ENCODE results near the gene DOCK2. TPM values are rescaled to one million over a fixed set of nuclear protein-coding genes. Genes with fewer than 3 reads are reported as not detected.

Gene DOCK2
- total and polyA plus RNA-seq, 2 donors (not counting 3 experiments of a cell fraction or from before 2014, with no cell fraction given): 0.62 to 4.8 TPM

GRCh38 chr5:169697511-169697890 lies 60.4 kb downstream of the DOCK2 start:
- Histone ChIP-seq H2AFZ (ENCODE audit: low read depth, low read length) (peak overlapping the region; percentile 26), H3K79me2 (ENCODE audit: control insufficient read depth, insufficient read depth, low read length) (no peaks in the 10 kb centered on the region), H3K9me1 (replicated peaks; ENCODE audit: control insufficient read depth, extremely low read depth, insufficient read depth, low read length) (no peaks in the 10 kb centered on the region), H3K36me3 (ENCODE audit: control insufficient read depth in 2 of 2, extremely low read depth in 1 of 2, insufficient read depth in 2 of 2, low read length in 2 of 2) (no peaks in the 10 kb centered on the region), H3K4me3 (replicated peaks in 1 of 3; ENCODE audit: insufficient read depth in 1 of 3, low read depth in 1 of 3, low read length in 3 of 3) (no peak overlapping the region), H3K4me2 (ENCODE audit: insufficient read depth, low read length) (no peak overlapping the region), H3K27ac (ENCODE audit: insufficient read depth, low read depth, low read length) (peak overlapping the region; percentile 98), H3K4me1 (ENCODE audit: control insufficient read depth, extremely low read depth, insufficient read depth, low read length) (peaks cover 29% of the 10 kb centered on the region), H3K27me3 (ENCODE audit: control insufficient read depth in 2 of 2, insufficient read depth in 2 of 2, low read length in 2 of 2) (no peaks in the 10 kb centered on the region), H4K20me1 (replicated peaks; ENCODE audit: control insufficient read depth, extremely low read depth, insufficient read depth, low read length) (no peaks in the 10 kb centered on the region), H3K9me3 (replicated peaks; ENCODE audit: control insufficient read depth, insufficient read depth, low read length) (no peaks in the 10 kb centered on the region), H3K9ac (replicated peaks; ENCODE audit: extremely low read depth, insufficient read depth, low read length) (peak overlapping the region; percentile 63)
- no TSS peak for BruUV-seq (replicated peaks)
- intact Hi-C loops (cut with micrococcal nuclease): loop anchor here (2.0 kb wide), 2 partner anchors 453 to 521 kb away; no protein-coding TSS in a partner anchor
- FAIRE-seq (no peak), DNase-seq (ENCODE audit: low read depth, low spot score) (no peak)
- no peak for TF ChIP-seq CTCF (IDR thresholded peaks at IDR 0.05; ENCODE audit: extremely low read depth in 1 of 2, insufficient read depth in 1 of 2, low read depth in 1 of 2, low read length in 2 of 2)
- TF ChIP-seq POLR2AphosphoS5 (IDR thresholded peaks at IDR 0.05; ENCODE audit: insufficient read depth, low read depth, low read length): no peak
- no peak for TF ChIP-seq FOS (IDR thresholded peaks at IDR 0.05; ENCODE audit: borderline replicate concordance, insufficient read depth, low read length)
- no peak for TF ChIP-seq EZH2 (IDR thresholded peaks at IDR 0.05; ENCODE audit: borderline replicate concordance, low read depth, low read length, severe bottlenecking)
- TF ChIP-seq GATA2 (IDR thresholded peaks at IDR 0.05; ENCODE audit: insufficient read depth, insufficient read length, low read depth, low read length): no peak
- POLR2A ChIA-PET: interaction anchor here (1.3 kb wide), 1 partner anchor 274 kb away, joined by 3 read pairs; no protein-coding TSS in a partner anchor
- dilution Hi-C loops (cut with MboI; ENCODE audit: extremely low pct_ligation_motif_present, low sequenced_read_pairs): no loop called here
- CTCF ChIA-PET: interaction anchor here (1.1 to 3.3 kb wide), 5 partner anchors 9 to 374 kb away, joined by 3 to 40 read pairs (median 7); partner anchors contain the start of gene INSYN2B
